HG03066 (cell line): ENCODE data around the gene GP5.

Experiments used
- ATAC-seq: cut with Tn5 transposase; IDR thresholded peaks from one replicate; pipeline ENCODE4 v1.9.1; 2021; ENCODE audit warnings: low read depth; ENCODE audit not compliant: unreplicated experiment

The GP5 gene

GRCh38 chr3:194351952-194352536 is 47.0 kb downstream of the GP5 start:
- ATAC-seq, result no peak

GRCh38 chr3:194351080-194351672 is 47.9 kb downstream of the GP5 start, which contains the start of gene CPN2:
TSS of gene CPN2 (minus strand) at chr3:194351328. CDS start at chr3:194342702, 8,626 bp downstream.
- no peak for ATAC-seq

- no peak for ATAC-seq
Measured at GRCh38 chr3:194350726-194351071, 48.4 kb downstream of the GP5 start.

GRCh38 chr3:194348354-194348753 is 50.7 kb downstream of the GP5 start:
- ATAC-seq, result no peak

GRCh38 chr3:194346621-194347020 is 52.4 kb downstream of the GP5 start:
- ATAC-seq, result no peak

- no peak for ATAC-seq
Measured at GRCh38 chr3:194346035-194346434, 53.0 kb downstream of the GP5 start.
